Measurements from ENCODE around the gene GATD1.

DNA sequence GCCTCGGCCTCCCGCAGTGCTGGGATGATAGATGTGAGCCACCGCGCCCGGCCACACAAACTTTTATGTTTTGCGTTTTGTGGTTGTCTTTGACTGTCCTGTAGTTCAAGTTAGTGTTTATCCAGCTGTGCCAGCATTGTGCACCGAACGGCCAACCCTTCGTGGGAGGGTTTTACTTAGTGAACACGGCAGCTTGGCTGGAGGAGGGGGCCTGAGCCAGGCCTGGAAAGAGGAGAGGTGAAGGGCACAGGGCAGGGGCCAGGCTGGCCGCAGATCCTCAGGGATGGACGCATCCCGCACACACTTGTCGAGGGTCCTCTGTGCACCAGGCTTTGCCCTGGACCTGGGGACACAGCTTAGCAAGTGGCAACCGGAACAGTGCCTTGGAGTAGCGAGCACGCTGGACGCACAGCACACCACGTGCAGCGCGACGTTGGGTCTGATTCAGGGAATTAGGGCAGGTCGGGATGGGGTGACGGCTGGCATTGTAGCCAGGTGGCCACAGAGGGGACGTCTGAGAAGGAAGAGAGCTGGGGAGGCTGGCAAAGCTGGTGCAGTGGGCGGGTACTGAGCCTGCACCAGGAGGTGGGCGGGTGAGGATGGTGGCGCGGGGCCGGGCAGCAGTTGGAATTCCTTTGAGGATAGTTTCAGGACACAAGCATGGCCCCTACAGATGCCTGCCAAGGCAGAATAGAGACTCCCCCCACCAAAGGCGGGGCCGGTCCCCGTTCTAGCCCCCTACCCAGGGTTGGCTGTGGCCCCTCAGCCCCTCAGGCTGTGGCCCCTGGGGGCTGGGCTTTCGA lies 57.9 kb downstream of the GATD1 start:
- no peak for TF ChIP-seq POLR2A (IDR thresholded peaks at IDR 0.05; ENCODE audit: low read depth, low read length)
- no peak for TF ChIP-seq TAF1 (IDR thresholded peaks at IDR 0.05; ENCODE audit: borderline replicate concordance, low read depth, low read length)
